Uterus (tissue), 2 donors: ENCODE results near the gene SHFL.

Source experiments
- POLR2A ChIP-seq, 2 donors: fragments of 450-650 bp; IDR thresholded peaks; one replicate each; pipeline ENCODE4 v1.6.1; 2016; ENCODE audit warnings: antibody characterized with exemption in 2 of 2, mild to moderate bottlenecking in 1 of 2, moderate library complexity in 1 of 2
- TF ChIP-seq, protein P1 (sequence below), 4 experiments: fragments of 200-600 bp in 2 of 4; fragments of 450-650 bp in 2 of 4; sonication (generic) in 2 of 4; IDR thresholded peaks; one replicate each; pipeline ENCODE4 v1.5.1; 2016 to 2019; ENCODE audit warnings: antibody characterized with exemption in 4 of 4, mild to moderate bottlenecking in 2 of 4, moderate library complexity in 1 of 4

DNA sequence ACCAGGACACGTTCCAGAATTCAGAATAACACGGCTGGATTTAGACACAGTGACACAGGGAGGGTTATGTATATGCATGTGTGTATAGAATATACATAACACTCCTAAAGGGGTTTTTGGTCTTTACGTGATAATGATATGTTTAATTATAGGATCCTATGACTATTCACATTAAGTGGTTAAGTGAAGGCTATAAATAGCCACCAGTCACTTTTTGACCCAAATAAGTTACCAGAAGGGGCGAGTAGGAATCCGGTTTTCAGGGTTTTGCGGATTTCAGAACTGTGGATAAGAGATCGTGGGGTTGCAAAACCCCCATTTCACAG lies 9.5 kb downstream of the SHFL start:
- TF ChIP-seq, protein P1, sequence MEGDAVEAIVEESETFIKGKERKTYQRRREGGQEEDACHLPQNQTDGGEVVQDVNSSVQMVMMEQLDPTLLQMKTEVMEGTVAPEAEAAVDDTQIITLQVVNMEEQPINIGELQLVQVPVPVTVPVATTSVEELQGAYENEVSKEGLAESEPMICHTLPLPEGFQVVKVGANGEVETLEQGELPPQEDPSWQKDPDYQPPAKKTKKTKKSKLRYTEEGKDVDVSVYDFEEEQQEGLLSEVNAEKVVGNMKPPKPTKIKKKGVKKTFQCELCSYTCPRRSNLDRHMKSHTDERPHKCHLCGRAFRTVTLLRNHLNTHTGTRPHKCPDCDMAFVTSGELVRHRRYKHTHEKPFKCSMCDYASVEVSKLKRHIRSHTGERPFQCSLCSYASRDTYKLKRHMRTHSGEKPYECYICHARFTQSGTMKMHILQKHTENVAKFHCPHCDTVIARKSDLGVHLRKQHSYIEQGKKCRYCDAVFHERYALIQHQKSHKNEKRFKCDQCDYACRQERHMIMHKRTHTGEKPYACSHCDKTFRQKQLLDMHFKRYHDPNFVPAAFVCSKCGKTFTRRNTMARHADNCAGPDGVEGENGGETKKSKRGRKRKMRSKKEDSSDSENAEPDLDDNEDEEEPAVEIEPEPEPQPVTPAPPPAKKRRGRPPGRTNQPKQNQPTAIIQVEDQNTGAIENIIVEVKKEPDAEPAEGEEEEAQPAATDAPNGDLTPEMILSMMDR (IDR thresholded peaks at IDR 0.05): no peak
- TF ChIP-seq POLR2A (IDR thresholded peaks at IDR 0.05): no peak
